Skeletal muscle satellite cell (primary cell): ENCODE data around the gene RASSF5.
"Not testable (repeated sequence)": the region's sequence is repeated elsewhere in the genome, so short reads cannot be mapped to it uniquely, and the experiment has no call there.

ENCODE experiments used
- H3K27me3 ChIP-seq: 2 replicates; pipeline ENCODE4 v1.7.0; 2013; ENCODE audit warnings: low read length; ENCODE audit not compliant: control insufficient read depth, insufficient read depth
- H3K36me3 ChIP-seq: 2 replicates; pipeline ENCODE4 v1.7.0; 2013; ENCODE audit warnings: mild to moderate bottlenecking, control low read depth, low read length; ENCODE audit not compliant: insufficient read depth
- H3K4me1 ChIP-seq: 2 replicates; pipeline ENCODE4 v1.7.0; 2013; ENCODE audit warnings: low read length; ENCODE audit not compliant: control insufficient read depth, insufficient read depth
- H3K4me2 ChIP-seq: 2 replicates; pipeline ENCODE4 v1.7.0; 2013; ENCODE audit warnings: mild to moderate bottlenecking, low read length
- H3K4me3 ChIP-seq: 2 replicates; pipeline ENCODE4 v1.7.0; 2013; ENCODE audit warnings: low read length
- H3K9ac ChIP-seq: 2 replicates; pipeline ENCODE4 v1.7.0; 2013; ENCODE audit warnings: mild to moderate bottlenecking, low read depth, low read length, moderate library complexity
- H3K9me3 ChIP-seq: replicated peaks from 2 replicates; pipeline ENCODE4 v1.7.0; 2013; ENCODE audit warnings: mild to moderate bottlenecking, control low read depth, low read length

Gene RASSF5

DNA sequence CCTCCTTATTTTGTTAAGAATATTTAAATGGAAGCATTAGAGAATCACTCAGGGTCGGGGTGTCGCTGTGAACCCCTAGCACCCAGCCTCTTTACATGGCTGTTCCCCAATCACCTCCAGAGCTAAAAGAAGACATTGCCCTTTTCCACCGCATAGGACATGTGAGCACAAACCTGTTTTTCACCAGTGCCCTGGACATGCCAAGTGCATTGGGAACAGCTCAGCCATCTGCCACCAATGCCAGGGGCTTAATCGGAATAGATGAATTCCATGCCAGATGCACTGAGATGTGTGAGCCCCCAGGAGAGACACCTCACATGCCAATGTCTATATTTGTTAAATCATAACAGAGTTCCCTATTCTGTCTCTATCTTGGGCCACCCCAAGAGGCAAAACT is 71.6 kb downstream of the RASSF5 start:
- H3K9ac ChIP-seq, result no peak overlapping the region
- H3K27me3 ChIP-seq, result peaks cover 5% of the 10 kb centered on the region
- no peak overlapping the region for H3K4me3 ChIP-seq
- H3K4me1 ChIP-seq, result peaks cover 17% of the 10 kb centered on the region
- H3K4me2 ChIP-seq, result no peak overlapping the region
- H3K36me3 ChIP-seq, result no peaks in the 10 kb centered on the region
- H3K9me3 ChIP-seq, result no peaks in the 10 kb centered on the region

DNA sequence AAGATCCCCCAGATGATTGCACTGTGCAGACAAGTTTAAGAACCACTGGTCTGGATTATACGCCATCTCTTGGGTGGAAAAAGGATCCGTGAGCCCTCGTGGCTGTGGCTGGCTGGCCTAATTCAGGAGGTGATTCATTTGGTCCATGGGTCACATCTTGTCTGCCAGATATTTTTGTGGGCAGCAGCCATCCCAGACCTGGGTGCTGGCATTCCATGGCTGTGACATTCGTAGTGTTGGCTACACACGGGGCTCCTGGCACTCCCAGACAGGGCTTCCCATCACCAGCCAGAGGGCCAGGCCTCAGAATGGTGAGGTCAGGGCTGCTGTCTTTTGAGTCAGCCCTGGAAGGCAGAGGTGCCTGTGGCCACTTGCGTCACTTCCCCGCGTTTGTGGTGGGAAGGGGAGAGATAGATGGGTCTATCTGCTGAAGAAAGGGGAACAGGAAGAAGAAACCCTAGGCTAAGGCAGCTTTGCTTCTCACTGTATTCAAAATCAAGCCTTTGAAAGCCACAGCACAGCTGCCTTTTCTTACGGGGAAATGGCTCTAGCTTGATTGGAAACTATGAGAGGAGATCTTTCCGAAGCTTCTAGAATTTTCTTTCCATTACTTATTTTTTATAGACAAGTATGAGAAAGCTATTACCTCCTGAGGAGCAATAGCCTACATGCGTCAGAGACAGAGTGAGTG is 72.6 kb downstream of the RASSF5 start:
- Histone ChIP-seq H3K36me3 (no peaks in the 10 kb centered on the region), H3K27me3 (peaks cover 5% of the 10 kb centered on the region), H3K4me1 (peaks cover 17% of the 10 kb centered on the region), H3K4me3 (no peak overlapping the region), H3K9me3 (no peaks in the 10 kb centered on the region), H3K9ac (no peak overlapping the region), H3K4me2 (no peak overlapping the region)

DNA sequence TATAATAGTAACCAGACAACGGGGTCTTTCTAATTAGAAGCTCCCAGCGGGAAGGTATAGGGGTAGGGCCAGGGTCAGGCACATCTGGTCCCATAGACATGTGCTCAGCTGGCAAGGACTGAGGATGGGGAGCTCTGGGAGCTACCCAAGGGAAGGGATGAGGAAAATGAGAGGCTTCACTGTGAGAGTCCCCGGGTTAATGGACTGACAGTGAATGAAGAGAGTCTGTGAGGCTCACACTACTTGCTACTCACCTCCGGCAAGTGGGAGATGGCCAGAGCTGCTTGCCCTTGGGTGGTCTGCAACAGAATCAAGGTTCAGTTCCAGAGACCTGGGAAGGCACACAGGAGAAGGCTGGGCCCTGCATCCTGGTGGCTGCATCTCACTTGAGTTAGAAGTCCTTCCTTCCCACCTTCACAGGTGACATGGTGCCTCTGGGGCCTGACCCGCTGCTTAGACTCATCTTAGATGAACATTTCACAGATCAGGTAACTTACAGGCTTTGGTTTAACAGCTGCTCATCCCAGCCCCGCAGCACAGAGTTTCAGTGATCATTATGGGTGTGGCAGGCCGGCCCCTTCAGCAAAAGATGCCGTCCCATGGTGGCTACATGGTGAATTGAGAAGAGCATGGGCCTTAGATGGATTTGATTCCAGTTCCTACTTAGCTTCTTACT is 73.2 kb downstream of the RASSF5 start:
- no peaks in the 10 kb centered on the region for H3K36me3 ChIP-seq
- no peak overlapping the region for H3K9ac ChIP-seq
- H3K27me3 ChIP-seq, result peaks cover 5% of the 10 kb centered on the region
- H3K4me1 ChIP-seq, result peaks cover 11% of the 10 kb centered on the region
- H3K9me3 ChIP-seq, result no peaks in the 10 kb centered on the region
- no peak overlapping the region for H3K4me2 ChIP-seq
- H3K4me3 ChIP-seq, result no peak overlapping the region

DNA sequence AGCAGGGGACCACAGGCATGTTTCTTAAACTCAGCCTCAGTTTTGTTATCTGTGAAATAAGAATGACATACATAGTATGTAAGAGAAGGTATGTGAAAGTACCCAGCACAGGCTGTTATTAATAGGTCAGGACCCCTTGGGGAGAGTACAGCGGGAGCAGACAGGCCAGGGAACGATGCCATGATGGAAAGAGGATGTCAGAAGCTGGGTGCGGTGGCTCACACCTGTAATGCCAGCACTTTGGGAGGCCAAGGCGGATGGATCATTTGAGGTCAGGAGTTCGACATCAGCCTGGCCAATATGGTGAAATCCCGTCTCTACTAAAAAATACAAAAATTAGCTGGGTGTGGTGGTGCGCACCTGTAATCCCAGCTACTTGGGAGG is 73.8 kb downstream of the RASSF5 start:
- H3K9me3 ChIP-seq, H3K36me3 ChIP-seq: not testable (repeated sequence)

DNA sequence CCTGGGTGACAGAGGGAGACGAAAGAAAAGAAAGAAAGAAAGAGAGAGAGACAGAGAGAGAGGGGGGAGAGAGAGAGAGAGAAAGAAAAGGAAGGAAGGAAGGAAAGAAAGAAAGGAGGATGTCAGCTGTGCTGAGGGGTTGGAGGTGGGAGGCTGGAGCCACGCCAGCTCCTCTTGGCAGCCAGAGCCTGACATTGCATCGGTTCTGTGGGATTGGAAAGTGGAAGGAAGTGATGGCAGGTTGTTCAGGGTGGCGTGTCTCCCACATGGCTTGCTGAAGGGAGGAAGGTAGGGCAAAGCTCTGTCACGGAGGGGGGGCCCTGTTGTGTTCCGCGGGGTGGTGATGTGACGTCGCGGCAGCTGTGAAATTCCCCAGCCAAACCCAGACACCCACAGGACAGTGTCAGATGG is 74.2 kb downstream of the RASSF5 start:
- Histone ChIP-seq H3K9ac (no peak overlapping the region), H3K27me3 (peaks cover 5% of the 10 kb centered on the region), H3K4me3 (no peak overlapping the region), H3K36me3 (no peaks in the 10 kb centered on the region), H3K9me3 (no peaks in the 10 kb centered on the region), H3K4me1 (peaks cover 17% of the 10 kb centered on the region), H3K4me2 (no peak overlapping the region)

More for the DNA sequence above, 73.8 kb downstream of the RASSF5 start:
- peaks cover 13% of the 10 kb centered on the region for H3K4me1 ChIP-seq
- not testable (repeated sequence) for H3K9ac ChIP-seq, H3K4me2 ChIP-seq, H3K27me3 ChIP-seq, H3K4me3 ChIP-seq

DNA sequence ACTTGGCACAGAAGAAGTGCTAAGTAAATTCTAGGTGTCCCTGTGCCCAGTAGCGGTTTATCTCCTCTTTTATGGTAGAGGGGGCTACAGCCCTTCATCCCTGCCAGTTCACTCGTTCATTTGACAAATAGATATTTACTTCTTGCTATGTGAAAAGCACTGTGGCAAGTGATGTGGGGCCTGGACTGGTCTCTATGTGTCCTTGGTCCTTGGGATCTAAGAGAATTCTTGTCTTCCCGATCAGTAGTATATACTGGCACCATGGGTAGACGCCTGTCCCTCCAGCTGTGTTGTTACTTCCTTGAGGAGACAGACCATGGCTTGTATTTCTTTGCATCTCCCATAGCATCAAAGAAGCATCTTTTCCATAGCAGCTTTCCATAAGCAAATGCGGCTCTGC is 75.2 kb downstream of the RASSF5 start:
- H3K36me3 ChIP-seq, result no peaks in the 10 kb centered on the region

DNA sequence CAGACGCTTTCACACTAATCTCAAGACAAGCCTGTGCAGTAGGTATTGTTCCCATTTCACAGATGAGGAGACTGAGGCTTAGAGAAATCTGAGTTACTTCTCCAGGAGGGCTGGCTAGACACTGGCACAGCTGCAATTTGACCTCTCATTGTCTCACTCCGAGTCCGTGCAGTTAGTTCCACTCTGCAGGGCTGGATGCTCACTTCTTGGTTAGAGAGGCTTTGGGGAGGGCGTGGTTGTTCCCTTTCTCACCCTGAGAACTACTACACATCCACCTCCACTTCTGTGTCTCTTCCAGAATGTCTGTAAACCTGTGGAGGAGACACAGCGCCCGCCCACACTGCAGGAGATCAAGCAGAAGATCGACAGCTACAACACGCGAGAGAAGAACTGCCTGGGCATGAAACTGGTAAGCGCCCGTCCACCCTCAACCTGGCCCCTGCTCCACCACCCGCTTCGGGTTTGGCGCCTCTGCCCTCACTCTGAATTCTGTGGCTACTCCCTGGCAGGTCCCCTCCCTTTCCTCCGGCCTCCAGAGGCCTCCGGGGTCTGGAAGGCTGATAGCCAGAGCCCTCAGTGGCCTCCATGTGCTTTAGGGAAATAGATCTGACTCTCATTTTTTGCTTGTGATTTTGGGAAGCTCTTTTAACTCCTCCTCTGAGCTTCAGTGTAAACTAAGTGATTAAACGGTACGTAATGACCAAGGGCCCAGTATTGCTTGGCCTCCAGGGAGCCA is 75.8 kb downstream of the RASSF5 start:
- Histone ChIP-seq H3K9ac (no peak overlapping the region), H3K4me2 (no peak overlapping the region), H3K36me3 (no peaks in the 10 kb centered on the region), H3K27me3 (peaks cover 5% of the 10 kb centered on the region), H3K4me1 (peaks cover 20% of the 10 kb centered on the region), H3K9me3 (no peaks in the 10 kb centered on the region), H3K4me3 (no peak overlapping the region)

More for the DNA sequence above, 75.2 kb downstream of the RASSF5 start:
- Histone ChIP-seq H3K4me3 (no peak overlapping the region), H3K4me1 (peaks cover 19% of the 10 kb centered on the region), H3K4me2 (no peak overlapping the region), H3K27me3 (peaks cover 5% of the 10 kb centered on the region), H3K9ac (no peak overlapping the region), H3K9me3 (no peaks in the 10 kb centered on the region)

DNA sequence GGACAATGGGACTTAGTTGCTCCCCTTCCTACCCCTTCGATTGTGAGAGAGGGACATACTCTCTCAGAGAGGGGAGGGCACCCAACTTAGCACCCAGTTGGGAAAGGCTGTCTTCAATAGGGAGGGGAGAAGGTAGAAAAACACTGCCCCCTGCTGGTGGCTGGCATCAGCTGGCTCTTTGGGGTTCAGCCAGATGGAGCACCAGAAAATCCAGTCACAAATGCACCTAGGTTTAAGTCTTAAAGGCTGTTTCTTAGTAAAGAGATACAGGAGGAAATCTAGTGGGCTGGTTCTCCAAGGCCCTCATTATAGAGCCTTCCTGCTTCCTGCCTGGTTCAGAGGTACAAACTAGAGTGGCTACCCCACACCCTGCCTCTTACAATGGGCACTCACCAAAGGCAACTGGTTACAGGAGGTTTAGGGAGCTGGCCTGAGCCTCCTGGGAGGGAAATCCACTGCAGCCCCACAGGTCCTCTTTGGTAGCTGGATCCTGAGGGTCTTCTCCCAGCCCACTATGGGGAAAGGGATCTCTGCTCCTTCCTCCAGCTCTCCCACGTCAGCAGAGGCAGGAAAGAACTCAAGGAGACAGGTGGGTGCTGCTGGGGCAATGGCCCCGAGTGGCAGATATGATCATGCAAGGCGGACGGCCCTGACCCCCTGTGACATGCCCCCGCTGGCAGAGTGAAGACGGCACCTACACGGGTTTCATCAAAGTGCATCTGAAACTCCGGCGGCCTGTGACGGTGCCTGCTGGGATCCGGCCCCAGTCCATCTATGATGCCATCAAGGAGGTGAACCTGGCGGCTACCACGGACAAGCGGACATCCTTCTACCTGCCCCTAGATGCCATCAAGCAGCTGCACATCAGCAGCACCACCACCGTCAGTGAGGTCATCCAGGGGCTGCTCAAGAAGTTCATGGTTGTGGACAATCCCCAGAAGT is 76.6 kb downstream of the RASSF5 start:
- no peaks in the 10 kb centered on the region for H3K9me3 ChIP-seq
- H3K4me1 ChIP-seq, result peaks cover 29% of the 10 kb centered on the region
- no peak overlapping the region for H3K9ac ChIP-seq
- no peaks in the 10 kb centered on the region for H3K36me3 ChIP-seq
- H3K4me3 ChIP-seq, result no peak overlapping the region
- H3K4me2 ChIP-seq, result no peak overlapping the region
- H3K27me3 ChIP-seq, result peaks cover 5% of the 10 kb centered on the region

DNA sequence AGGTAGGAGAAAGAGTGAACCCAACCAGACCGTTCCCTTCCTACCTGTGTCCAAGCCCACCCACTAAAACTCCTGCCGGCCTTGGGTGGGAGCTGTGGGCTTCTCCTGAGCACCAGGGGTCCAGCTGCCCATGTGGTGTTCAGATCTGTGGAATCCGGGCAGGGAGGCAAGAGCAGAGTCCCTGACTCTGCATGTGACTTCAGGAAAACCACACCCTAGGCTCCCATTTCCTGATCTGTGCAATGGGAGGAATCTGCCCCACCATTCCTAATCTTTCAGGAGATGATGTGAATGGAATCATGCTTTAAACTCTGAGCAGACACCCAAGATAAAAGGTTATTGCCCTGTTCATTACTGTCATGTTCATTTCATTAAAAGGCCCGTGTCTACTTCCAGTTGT is 77.4 kb downstream of the RASSF5 start:
- Histone ChIP-seq H3K36me3 (no peaks in the 10 kb centered on the region), H3K9ac (no peak overlapping the region), H3K9me3 (no peaks in the 10 kb centered on the region), H3K4me3 (no peak overlapping the region), H3K4me1 (peaks cover 32% of the 10 kb centered on the region), H3K27me3 (peaks cover 5% of the 10 kb centered on the region), H3K4me2 (no peak overlapping the region)

DNA sequence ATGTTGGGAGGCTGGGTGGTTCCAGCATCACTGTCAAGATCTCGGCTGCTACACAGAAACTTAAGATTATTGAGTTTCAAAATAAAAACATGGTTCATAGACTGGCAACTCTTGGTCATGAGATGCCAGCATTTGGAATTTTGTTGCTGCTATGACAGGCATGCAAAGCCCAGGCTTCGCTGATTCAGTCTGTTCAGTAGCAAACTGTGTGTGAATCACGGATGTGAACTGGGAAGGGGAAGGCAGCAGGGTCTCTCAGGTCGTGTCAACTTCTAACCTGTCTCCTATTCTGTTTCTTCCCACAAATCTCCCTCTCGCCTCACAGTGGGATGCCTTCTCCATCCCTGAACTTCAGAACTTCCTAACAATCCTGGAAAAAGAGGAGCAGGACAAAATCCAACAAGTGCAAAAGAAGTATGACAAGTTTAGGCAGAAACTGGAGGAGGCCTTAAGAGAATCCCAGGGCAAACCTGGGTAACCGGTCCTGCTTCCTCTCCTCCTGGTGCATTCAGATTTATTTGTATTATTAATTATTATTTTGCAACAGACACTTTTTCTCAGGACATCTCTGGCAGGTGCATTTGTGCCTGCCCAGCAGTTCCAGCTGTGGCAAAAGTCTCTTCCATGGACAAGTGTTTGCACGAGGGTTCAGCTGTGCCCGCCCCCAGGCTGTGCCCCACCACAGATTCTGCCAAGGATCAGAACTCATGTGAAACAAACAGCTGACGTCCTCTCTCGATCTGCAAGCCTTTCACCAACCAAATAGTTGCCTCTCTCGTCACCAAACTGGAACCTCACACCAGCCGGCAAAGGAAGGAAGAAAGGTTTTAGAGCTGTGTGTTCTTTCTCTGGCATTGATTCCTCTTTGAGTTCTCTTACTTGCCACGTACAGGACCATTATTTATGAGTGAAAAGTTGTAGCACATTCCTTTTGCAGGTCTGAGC is 79.4 kb downstream of the RASSF5 start:
- Histone ChIP-seq H3K4me2 (no peak overlapping the region), H3K9me3 (no peaks in the 10 kb centered on the region), H3K36me3 (peaks cover 3% of the 10 kb centered on the region), H3K4me3 (no peak overlapping the region), H3K27me3 (peaks cover 5% of the 10 kb centered on the region), H3K9ac (no peak overlapping the region), H3K4me1 (peaks cover 44% of the 10 kb centered on the region)
